ENCODE measurements around the gene ANXA2R.

The ANXA2R gene

DNA sequence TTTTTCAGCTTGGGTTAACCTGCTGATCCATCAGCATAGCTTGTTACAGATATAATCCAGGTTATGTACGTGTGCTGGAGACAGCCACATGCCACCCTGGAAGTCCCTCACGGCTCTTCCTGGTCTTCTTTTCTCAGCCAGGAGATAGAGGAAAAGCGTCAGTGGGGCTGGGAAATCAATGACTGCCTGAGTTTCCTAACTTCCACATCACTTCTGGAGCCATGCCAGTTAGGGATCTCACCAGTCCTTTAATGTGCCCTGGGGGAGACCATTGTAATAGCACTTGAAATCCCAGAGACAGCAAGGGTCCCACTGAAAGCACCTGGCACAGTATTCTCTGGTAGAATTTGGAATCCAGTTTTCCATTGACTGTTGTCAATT, 29.2 kb downstream of the ANXA2R start:
- no peak for DNase-seq
- Histone ChIP-seq H3K9me3 (ENCODE audit: control extremely low read depth in 1 of 5, control insufficient read depth in 4 of 5, insufficient read depth in 2 of 5, low read depth in 1 of 5, low read length in 4 of 5) (no peaks in the 10 kb centered on the region), H3K36me3 (ENCODE audit: control insufficient read depth in 4 of 4, insufficient read depth in 4 of 4, low read length in 3 of 4) (peaks cover 0 to 3% (median 0%) of the 10 kb centered on the region in 4 experiments), H3K27me3 (replicated peaks in 2 of 5; ENCODE audit: control insufficient read depth in 4 of 5, insufficient read depth in 5 of 5, low read length in 4 of 5) (no peaks in the 10 kb centered on the region), H3K4me1 (ENCODE audit: control extremely low read depth in 1 of 4, control insufficient read depth in 4 of 4, insufficient read depth in 4 of 4, low read length in 3 of 4) (peaks cover 12 to 51% (median 35%) of the 10 kb centered on the region in 4 experiments), H3K4me3 (ENCODE audit: control insufficient read depth in 1 of 7, extremely low read depth in 1 of 7, insufficient read depth in 4 of 7, low read depth in 2 of 7, low read length in 6 of 7) (peak overlapping the region in 5 of 7 experiments; percentile 74 to 95 (median 84)), H3K27ac (ENCODE audit: insufficient read depth in 1 of 2, low read depth in 1 of 2, low read length in 2 of 2, poor library complexity in 1 of 2, severe bottlenecking in 2 of 2) (peak overlapping the region; percentile 89 to 91)
- ChIA-PET CTCF (interaction anchor here (0.6 to 4.7 kb wide), 9 partner anchors 14 to 512 kb away, joined by 3 to 47 read pairs (median 3); no protein-coding TSS in a partner anchor), POLR2A (interaction anchor here (0.8 to 4.3 kb wide), 4 partner anchors 8 to 62 kb away, joined by 4 to 32 read pairs (median 4); no protein-coding TSS in a partner anchor)
- WGBS (ENCODE audit: insufficient coverage): 64% methylated on average over 3 of the region's 3 CpGs

DNA sequence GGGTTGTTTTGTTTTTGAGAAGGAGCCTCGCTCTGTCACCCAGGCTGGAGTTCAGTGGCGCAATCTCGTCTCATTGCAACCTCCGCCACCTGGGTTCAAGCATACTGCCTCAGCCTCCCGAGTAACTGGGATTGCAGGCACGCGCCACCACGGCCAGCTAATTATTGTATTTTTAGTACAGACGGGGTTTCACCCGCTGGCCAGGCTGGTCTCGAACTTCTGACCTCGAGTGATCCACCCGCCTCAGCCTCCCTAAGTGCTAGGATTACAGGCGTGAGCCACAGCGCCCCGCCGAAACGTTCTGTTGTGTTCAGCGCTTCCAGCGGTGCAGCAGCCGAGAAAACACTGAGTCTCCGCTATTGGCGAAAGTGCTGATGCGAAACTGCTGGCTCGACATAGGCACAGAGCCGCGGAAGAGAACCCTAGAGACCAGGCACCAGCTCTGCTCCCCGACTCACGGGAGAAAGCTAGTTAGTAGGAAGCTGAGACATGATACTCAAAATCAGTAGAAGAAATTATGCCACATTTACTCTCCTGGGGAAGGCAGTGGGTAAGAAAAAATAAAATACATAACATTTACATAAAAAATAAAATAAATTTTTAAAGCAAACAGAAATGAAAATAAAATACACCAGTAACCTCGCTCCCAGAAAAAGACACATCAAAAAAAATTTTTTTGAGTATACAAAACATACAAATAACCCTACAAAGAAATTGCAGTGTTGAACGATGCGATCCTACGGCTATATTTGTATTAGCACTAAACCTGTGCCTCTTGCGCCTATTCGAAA, 31.6 kb downstream of the ANXA2R start:
- H3K27ac ChIP-seq (ENCODE audit: insufficient read depth in 1 of 2, low read depth in 1 of 2, low read length in 2 of 2, poor library complexity in 1 of 2, severe bottlenecking in 2 of 2): peak overlapping the region; percentile 89 to 91
- DNase-seq: peak; percentile 98 to 99 (median 99)
- no peaks in the 10 kb centered on the region for H3K27me3 ChIP-seq (replicated peaks in 2 of 5; ENCODE audit: control insufficient read depth in 4 of 5, insufficient read depth in 5 of 5, low read length in 4 of 5)
- WGBS (ENCODE audit: insufficient coverage): 1% methylated on average over 31 of the region's 35 CpGs
- H3K36me3 ChIP-seq (ENCODE audit: control insufficient read depth in 4 of 4, insufficient read depth in 4 of 4, low read length in 3 of 4): no peaks in the 10 kb centered on the region
- H3K9me3 ChIP-seq (ENCODE audit: control extremely low read depth in 1 of 5, control insufficient read depth in 4 of 5, insufficient read depth in 2 of 5, low read depth in 1 of 5, low read length in 4 of 5): no peaks in the 10 kb centered on the region
- H3K4me1 ChIP-seq (ENCODE audit: control extremely low read depth in 1 of 4, control insufficient read depth in 4 of 4, insufficient read depth in 4 of 4, low read length in 3 of 4): peaks cover 12 to 44% (median 31%) of the 10 kb centered on the region in 4 experiments
- H3K4me3 ChIP-seq (ENCODE audit: control insufficient read depth in 1 of 7, extremely low read depth in 1 of 7, insufficient read depth in 4 of 7, low read depth in 2 of 7, low read length in 6 of 7): peak overlapping the region; percentile 32 to 95 (median 82)
- ChIA-PET CTCF (interaction anchor here (1.0 to 5.3 kb wide), 19 partner anchors 8 to 119 kb away, joined by 3 to 82 read pairs (median 4); no protein-coding TSS in a partner anchor), POLR2A (interaction anchor here (1.3 to 4.3 kb wide), 8 partner anchors 11 to 100 kb away, joined by 3 to 62 read pairs (median 12); no protein-coding TSS in a partner anchor)

DNA sequence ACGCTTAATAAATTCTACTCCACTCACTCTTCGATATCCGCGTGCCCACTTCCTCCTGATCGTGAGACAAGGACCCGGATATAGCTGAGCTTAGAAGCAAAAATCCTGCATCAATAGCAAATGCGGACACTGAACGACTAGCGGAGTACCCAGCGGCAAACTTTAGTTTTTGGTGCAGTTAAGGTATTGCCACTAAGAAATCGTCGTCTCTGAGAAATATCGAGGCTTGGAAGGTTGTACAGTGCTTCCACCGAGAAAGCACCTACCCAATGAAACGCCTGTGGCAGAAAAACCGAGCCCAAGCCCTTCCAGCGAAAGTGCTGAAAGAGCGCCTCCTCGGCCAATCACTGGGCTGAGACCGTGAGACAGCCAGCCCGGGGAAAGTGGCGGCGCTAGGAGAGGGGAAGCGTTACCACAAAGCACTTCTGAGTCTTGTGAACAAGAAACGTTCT, 32.2 kb downstream of the ANXA2R start:
- no peaks in the 10 kb centered on the region for H3K9me3 ChIP-seq (ENCODE audit: control extremely low read depth in 1 of 5, control insufficient read depth in 4 of 5, insufficient read depth in 2 of 5, low read depth in 1 of 5, low read length in 4 of 5)
- peak; percentile 91 to 95 (median 94) for DNase-seq
- no peaks in the 10 kb centered on the region for H3K27me3 ChIP-seq (replicated peaks in 2 of 5; ENCODE audit: control insufficient read depth in 4 of 5, insufficient read depth in 5 of 5, low read length in 4 of 5)
- H3K27ac ChIP-seq (ENCODE audit: insufficient read depth in 1 of 2, low read depth in 1 of 2, low read length in 2 of 2, poor library complexity in 1 of 2, severe bottlenecking in 2 of 2): peak overlapping the region; percentile 89 to 91
- peaks cover 12 to 44% (median 31%) of the 10 kb centered on the region in 4 experiments for H3K4me1 ChIP-seq (ENCODE audit: control extremely low read depth in 1 of 4, control insufficient read depth in 4 of 4, insufficient read depth in 4 of 4, low read length in 3 of 4)
- H3K36me3 ChIP-seq (ENCODE audit: control insufficient read depth in 4 of 4, insufficient read depth in 4 of 4, low read length in 3 of 4): no peaks in the 10 kb centered on the region
- WGBS (ENCODE audit: insufficient coverage): under 1% methylated on average over 23 of the region's 25 CpGs
- ChIA-PET CTCF (interaction anchor here (0.8 to 5.3 kb wide), 14 partner anchors 8 to 99 kb away, joined by 3 to 82 read pairs (median 8); no protein-coding TSS in a partner anchor), POLR2A (interaction anchor here (0.6 to 4.3 kb wide), 10 partner anchors 11 to 99 kb away, joined by 3 to 62 read pairs (median 7); no protein-coding TSS in a partner anchor)
- peak overlapping the region; percentile 32 to 95 (median 82) for H3K4me3 ChIP-seq (ENCODE audit: control insufficient read depth in 1 of 7, extremely low read depth in 1 of 7, insufficient read depth in 4 of 7, low read depth in 2 of 7, low read length in 6 of 7)

DNA sequence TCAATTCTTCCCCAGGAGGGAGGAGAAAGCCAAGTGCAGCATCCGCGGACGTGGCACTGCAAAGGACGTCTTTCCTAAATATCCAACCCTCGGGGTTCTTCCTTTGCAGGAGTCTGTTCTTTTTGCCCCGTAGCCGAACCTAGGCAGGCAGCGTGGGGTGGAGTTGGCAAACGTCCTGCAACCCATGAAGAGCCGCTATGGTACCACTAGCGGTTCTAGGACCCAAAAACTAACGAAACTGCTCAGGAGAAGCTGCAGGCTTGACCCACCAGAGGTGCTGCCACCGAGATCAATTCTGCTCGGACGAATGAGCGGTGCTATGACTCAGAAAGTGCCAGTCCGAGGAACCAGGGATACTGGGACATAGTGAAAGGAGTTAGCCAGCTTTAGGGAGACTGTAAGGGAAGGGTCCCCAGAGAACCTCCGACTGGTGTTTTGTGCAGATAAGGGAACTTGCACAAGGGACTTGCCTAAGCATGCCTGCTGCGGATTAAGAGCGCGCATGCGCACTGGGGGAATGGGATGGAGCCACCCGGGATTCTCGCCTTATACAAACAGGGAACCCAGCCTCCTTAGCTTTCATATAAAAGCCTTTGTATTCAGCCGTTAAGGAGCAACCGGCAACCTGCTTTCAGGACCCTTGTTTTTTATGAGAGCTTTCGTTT, 32.7 kb downstream of the ANXA2R start:
- no peaks in the 10 kb centered on the region for H3K9me3 ChIP-seq (ENCODE audit: control extremely low read depth in 1 of 5, control insufficient read depth in 4 of 5, insufficient read depth in 2 of 5, low read depth in 1 of 5, low read length in 4 of 5)
- WGBS (ENCODE audit: insufficient coverage): under 1% methylated on average over 20 of the region's 27 CpGs
- peak; percentile 96 for DNase-seq
- H3K27ac ChIP-seq (ENCODE audit: insufficient read depth in 1 of 2, low read depth in 1 of 2, low read length in 2 of 2, poor library complexity in 1 of 2, severe bottlenecking in 2 of 2): peak overlapping the region; percentile 89 to 91
- H3K4me1 ChIP-seq (ENCODE audit: control extremely low read depth in 1 of 4, control insufficient read depth in 4 of 4, insufficient read depth in 4 of 4, low read length in 3 of 4): peaks cover 12 to 44% (median 31%) of the 10 kb centered on the region in 4 experiments
- POLR2A ChIA-PET: interaction anchor here (0.6 to 4.3 kb wide), 11 partner anchors 11 to 1140 kb away, joined by 3 to 62 read pairs (median 4); no protein-coding TSS in a partner anchor
- CTCF ChIA-PET: interaction anchor here (0.8 to 5.3 kb wide), 9 partner anchors 12 to 95 kb away, joined by 3 to 82 read pairs (median 35); no protein-coding TSS in a partner anchor
- H3K36me3 ChIP-seq (ENCODE audit: control insufficient read depth in 4 of 4, insufficient read depth in 4 of 4, low read length in 3 of 4): no peaks in the 10 kb centered on the region
- H3K4me3 ChIP-seq (ENCODE audit: control insufficient read depth in 1 of 7, extremely low read depth in 1 of 7, insufficient read depth in 4 of 7, low read depth in 2 of 7, low read length in 6 of 7): peak overlapping the region; percentile 32 to 95 (median 82)
- H3K27me3 ChIP-seq (replicated peaks in 2 of 5; ENCODE audit: control insufficient read depth in 4 of 5, insufficient read depth in 5 of 5, low read length in 4 of 5): no peaks in the 10 kb centered on the region

DNA sequence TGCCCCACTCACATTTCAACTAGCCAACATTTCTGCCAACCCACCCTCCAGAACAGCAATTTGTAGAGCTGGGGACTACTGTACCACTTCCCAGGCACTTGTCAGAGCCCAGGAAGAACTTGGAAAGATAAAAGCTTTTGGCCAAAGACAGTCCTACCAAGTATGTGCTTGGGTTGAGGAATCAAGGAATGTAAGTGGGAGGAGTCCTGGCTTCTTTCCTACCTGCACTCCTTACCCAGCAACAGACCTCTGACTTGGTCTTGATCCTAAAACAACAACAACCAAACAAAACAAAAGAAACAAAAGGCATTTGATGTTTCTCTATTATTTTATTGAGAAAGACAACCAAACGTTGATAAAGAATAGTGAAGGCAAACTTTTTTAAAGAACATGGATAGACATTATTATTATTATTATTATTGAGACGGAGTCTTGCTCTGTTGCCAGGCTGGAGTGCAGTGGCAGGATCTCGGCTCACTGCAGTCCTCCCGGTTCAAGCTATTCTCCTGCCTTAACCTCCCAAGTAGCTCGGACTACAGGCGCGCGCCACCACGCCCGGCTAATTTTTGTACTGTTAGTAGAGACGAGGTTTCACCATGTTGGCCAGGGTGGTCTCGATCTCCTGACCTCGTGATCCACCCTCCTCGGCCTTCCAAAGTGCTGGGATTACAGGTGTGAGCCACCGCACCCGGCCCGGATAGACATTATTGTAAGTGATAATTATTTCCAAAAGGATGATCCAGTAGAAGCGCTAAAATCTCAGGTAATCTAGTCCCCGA, 33.5 kb downstream of the ANXA2R start:
- POLR2A ChIA-PET: interaction anchor here (0.6 to 4.3 kb wide), 9 partner anchors 10 to 1139 kb away, joined by 3 to 62 read pairs (median 10); no protein-coding TSS in a partner anchor
- Histone ChIP-seq H3K9me3 (ENCODE audit: control extremely low read depth in 1 of 5, control insufficient read depth in 4 of 5, insufficient read depth in 2 of 5, low read depth in 1 of 5, low read length in 4 of 5) (no peaks in the 10 kb centered on the region), H3K27me3 (replicated peaks in 2 of 5; ENCODE audit: control insufficient read depth in 4 of 5, insufficient read depth in 5 of 5, low read length in 4 of 5) (peaks cover 0 to 1% (median 0%) of the 10 kb centered on the region in 5 experiments), H3K4me1 (ENCODE audit: control extremely low read depth in 1 of 4, control insufficient read depth in 4 of 4, insufficient read depth in 4 of 4, low read length in 3 of 4) (peaks cover 12 to 43% (median 31%) of the 10 kb centered on the region in 4 experiments), H3K27ac (ENCODE audit: insufficient read depth in 1 of 2, low read depth in 1 of 2, low read length in 2 of 2, poor library complexity in 1 of 2, severe bottlenecking in 2 of 2) (peak overlapping the region; percentile 89 to 91), H3K4me3 (ENCODE audit: control insufficient read depth in 1 of 7, extremely low read depth in 1 of 7, insufficient read depth in 4 of 7, low read depth in 2 of 7, low read length in 6 of 7) (peak overlapping the region in 6 of 7 experiments; percentile 32 to 95 (median 83)), H3K36me3 (ENCODE audit: control insufficient read depth in 4 of 4, insufficient read depth in 4 of 4, low read length in 3 of 4) (no peaks in the 10 kb centered on the region)
- no peak for DNase-seq
- WGBS (ENCODE audit: insufficient coverage): 86% methylated on average over 17 of the region's 19 CpGs
- CTCF ChIA-PET: interaction anchor here (1.4 to 5.3 kb wide), 6 partner anchors 12 to 95 kb away, joined by 7 to 82 read pairs (median 42); no protein-coding TSS in a partner anchor

DNA sequence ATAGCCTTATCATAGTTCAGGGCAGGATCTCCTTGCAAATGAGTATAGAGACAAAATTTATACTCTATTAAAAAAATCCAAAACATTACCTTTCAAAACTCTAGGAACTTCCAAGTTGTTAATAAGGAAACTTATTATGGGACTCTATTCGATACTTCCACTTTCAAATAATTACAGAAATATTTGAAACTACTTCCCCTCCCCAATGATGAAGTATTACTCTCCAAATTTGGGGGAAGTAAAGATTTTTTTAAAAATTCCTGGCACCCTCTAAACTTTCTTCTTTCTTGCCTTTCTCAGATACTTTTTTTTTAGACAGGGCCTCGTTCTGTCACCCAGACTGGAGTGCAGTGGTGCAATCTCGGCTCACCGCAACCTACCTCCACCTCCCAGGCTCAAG, 35.1 kb downstream of the ANXA2R start:
- ChIA-PET POLR2A (no interaction called here), CTCF (interaction anchor here (5.3 kb wide), 1 partner anchor 10 kb away, joined by 82 read pairs; no protein-coding TSS in a partner anchor)
- no peak for DNase-seq
- Histone ChIP-seq H3K27ac (ENCODE audit: insufficient read depth in 1 of 2, low read depth in 1 of 2, low read length in 2 of 2, poor library complexity in 1 of 2, severe bottlenecking in 2 of 2) (no peak overlapping the region), H3K36me3 (ENCODE audit: control insufficient read depth in 4 of 4, insufficient read depth in 4 of 4, low read length in 3 of 4) (no peaks in the 10 kb centered on the region), H3K4me3 (ENCODE audit: control insufficient read depth in 1 of 7, extremely low read depth in 1 of 7, insufficient read depth in 4 of 7, low read depth in 2 of 7, low read length in 6 of 7) (no peak overlapping the region), H3K9me3 (ENCODE audit: control extremely low read depth in 1 of 5, control insufficient read depth in 4 of 5, insufficient read depth in 2 of 5, low read depth in 1 of 5, low read length in 4 of 5) (no peaks in the 10 kb centered on the region), H3K4me1 (ENCODE audit: control extremely low read depth in 1 of 4, control insufficient read depth in 4 of 4, insufficient read depth in 4 of 4, low read length in 3 of 4) (peaks cover 3 to 32% (median 26%) of the 10 kb centered on the region in 4 experiments), H3K27me3 (replicated peaks in 2 of 5; ENCODE audit: control insufficient read depth in 4 of 5, insufficient read depth in 5 of 5, low read length in 4 of 5) (peaks cover 0 to 9% (median 2%) of the 10 kb centered on the region in 5 experiments)
- WGBS (ENCODE audit: insufficient coverage): 70% methylated on average over 2 of the region's 4 CpGs
